Caco-2 (cell line): ENCODE results near the gene ATF6. TPM values are rescaled to one million over a fixed set of nuclear protein-coding genes. Genes with fewer than 3 reads are reported as not detected.

Experiments
- BruUV-seq: library from RNA; stranded (reverse); fragments of 400-500 nt; replicated peaks from 2 replicates; lab custom pipeline; 2021; lab: Mats Ljungman, UMichigan
- CTCF ChIA-PET: fragments of 300-600 bp; sonication (Branson Sonifier 250); formaldehyde crosslinking; loops from one replicate; lab custom pipeline; 2022; ENCODE audit warnings: antibody characterized with exemption; lab: Charles Lee
- POLR2A ChIA-PET: fragments of 300-600 bp; sonication (Branson Sonifier 250); formaldehyde crosslinking; loops from one replicate; lab custom pipeline; 2022; ENCODE audit warnings: antibody characterized with exemption; lab: Charles Lee
- DNase-seq, 2 experiments: peaks; one replicate each; pipeline versions ENCODE4 v3.0.0 to v3.0.0-alpha.2; 2020 to 2022
- H3K27me3 ChIP-seq: replicated peaks from 2 replicates; pipeline ENCODE4 v1.6.0; 2011; ENCODE audit warnings: low read length; ENCODE audit not compliant: control insufficient read depth, insufficient read depth
- H3K36me3 ChIP-seq: 2 replicates; pipeline ENCODE4 v1.5.1; 2011; ENCODE audit warnings: low read length; ENCODE audit not compliant: control insufficient read depth, insufficient read depth
- H3K4me1 ChIP-seq: fragments of 250-450 bp; sonication (Bioruptor Pico); 2 replicates; pipeline ENCODE4 v1.5.1; 2020; ENCODE audit warnings: mild to moderate bottlenecking
- H3K4me3 ChIP-seq: 2 replicates; pipeline ENCODE4 v1.5.1; 2011; ENCODE audit warnings: low read depth, mild to moderate bottlenecking, control low read depth, low read length
- H3K9me3 ChIP-seq: fragments of 250-450 bp; sonication (Bioruptor Pico); 2 replicates; pipeline ENCODE4 v1.5.1; 2020; ENCODE audit warnings: mild to moderate bottlenecking, moderate library complexity
- H3K27ac Mint-ChIP-seq: one replicate; pipeline ENCODE4 v1.8.0; 2022; ENCODE audit warnings: mixed read lengths; ENCODE audit not compliant: unreplicated experiment
- H3K27me3 Mint-ChIP-seq: one replicate; pipeline ENCODE4 v1.8.0; 2022; ENCODE audit warnings: mixed read lengths; ENCODE audit not compliant: insufficient read depth, unreplicated experiment
- H3K36me3 Mint-ChIP-seq: one replicate; pipeline ENCODE4 v1.8.0; 2022; ENCODE audit warnings: mild to moderate bottlenecking, mixed read lengths; ENCODE audit not compliant: insufficient read depth, unreplicated experiment
- H3K4me1 Mint-ChIP-seq: one replicate; pipeline ENCODE4 v1.8.0; 2022; ENCODE audit warnings: low read depth, mixed read lengths; ENCODE audit not compliant: unreplicated experiment
- H3K4me3 Mint-ChIP-seq: one replicate; pipeline ENCODE4 v1.8.0; 2022; ENCODE audit warnings: mild to moderate bottlenecking, moderate library complexity, mixed read lengths; ENCODE audit not compliant: unreplicated experiment
- H3K9me3 Mint-ChIP-seq: one replicate; pipeline ENCODE4 v1.8.0; 2022; ENCODE audit warnings: mixed read lengths; ENCODE audit not compliant: unreplicated experiment
- intact Hi-C: fragments of 100-400 bp; cut with micrococcal nuclease; formaldehyde crosslinking; loops from one replicate; pipeline ENCODE4 v1.10.0; 2022; ENCODE audit not compliant: unreplicated experiment
- total RNA-seq: library from RNA; stranded (reverse); gene quantifications from 2 replicates; pipeline ENCODE4 v1.2.3, GENCODE V29; 2022
- TF ChIP-seq, protein P1 (sequence below), 2 experiments: fragments of 200-600 bp in 1 of 2; IDR thresholded peaks; 1 replicate in 1 of 2; 2 replicates in 1 of 2; pipeline versions ENCODE4 v1.5.1 to v1.8.0; 2011 to 2022; ENCODE audit warnings: antibody characterized with exemption in 1 of 2, control low read depth in 1 of 2, inconsistent platforms in 1 of 2, low read depth in 1 of 2, low read length in 1 of 2, mild to moderate bottlenecking in 1 of 2, moderate library complexity in 1 of 2; ENCODE audit not compliant: insufficient read depth in 1 of 2, severe bottlenecking in 1 of 2, unreplicated experiment in 1 of 2

Gene ATF6
- total RNA-seq, 1 experiment from 2014 or later = 16.4 TPM

GRCh38 chr1:161886589-161886988, 120.5 kb downstream of the ATF6 start:
- Mint-ChIP-seq H3K27me3 (no peaks in the 10 kb centered on the region), H3K9me3 (no peaks in the 10 kb centered on the region), H3K4me1 (no peaks in the 10 kb centered on the region), H3K4me3 (no peak overlapping the region), H3K27ac (no peak overlapping the region), H3K36me3 (no peaks in the 10 kb centered on the region)
- no peak for DNase-seq
- no peaks in the 10 kb centered on the region for H3K4me1 ChIP-seq
- no peaks in the 10 kb centered on the region for H3K27me3 ChIP-seq
- POLR2A ChIA-PET = no interaction called here
- H3K36me3 ChIP-seq = no peaks in the 10 kb centered on the region
- no peak overlapping the region for H3K4me3 ChIP-seq
- intact Hi-C loops = no loop called here
- H3K9me3 ChIP-seq = no peaks in the 10 kb centered on the region
- BruUV-seq = no TSS peak
- CTCF ChIA-PET = no interaction called here
- TF ChIP-seq, protein P1, sequence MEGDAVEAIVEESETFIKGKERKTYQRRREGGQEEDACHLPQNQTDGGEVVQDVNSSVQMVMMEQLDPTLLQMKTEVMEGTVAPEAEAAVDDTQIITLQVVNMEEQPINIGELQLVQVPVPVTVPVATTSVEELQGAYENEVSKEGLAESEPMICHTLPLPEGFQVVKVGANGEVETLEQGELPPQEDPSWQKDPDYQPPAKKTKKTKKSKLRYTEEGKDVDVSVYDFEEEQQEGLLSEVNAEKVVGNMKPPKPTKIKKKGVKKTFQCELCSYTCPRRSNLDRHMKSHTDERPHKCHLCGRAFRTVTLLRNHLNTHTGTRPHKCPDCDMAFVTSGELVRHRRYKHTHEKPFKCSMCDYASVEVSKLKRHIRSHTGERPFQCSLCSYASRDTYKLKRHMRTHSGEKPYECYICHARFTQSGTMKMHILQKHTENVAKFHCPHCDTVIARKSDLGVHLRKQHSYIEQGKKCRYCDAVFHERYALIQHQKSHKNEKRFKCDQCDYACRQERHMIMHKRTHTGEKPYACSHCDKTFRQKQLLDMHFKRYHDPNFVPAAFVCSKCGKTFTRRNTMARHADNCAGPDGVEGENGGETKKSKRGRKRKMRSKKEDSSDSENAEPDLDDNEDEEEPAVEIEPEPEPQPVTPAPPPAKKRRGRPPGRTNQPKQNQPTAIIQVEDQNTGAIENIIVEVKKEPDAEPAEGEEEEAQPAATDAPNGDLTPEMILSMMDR (IDR thresholded peaks at IDR 0.05; ENCODE audit: insufficient read depth in 1 of 2, low read depth in 1 of 2, low read length in 1 of 2, severe bottlenecking in 1 of 2, unreplicated experiment in 1 of 2) = no peak

- Histone ChIP-seq H3K4me1 (no peaks in the 10 kb centered on the region), H3K27me3 (no peaks in the 10 kb centered on the region), H3K4me3 (no peak overlapping the region), H3K36me3 (no peaks in the 10 kb centered on the region), H3K9me3 (no peaks in the 10 kb centered on the region)
- TF ChIP-seq, protein P1 (IDR thresholded peaks at IDR 0.05; ENCODE audit: insufficient read depth in 1 of 2, low read depth in 1 of 2, low read length in 1 of 2, severe bottlenecking in 1 of 2, unreplicated experiment in 1 of 2) = no peak
- no peak overlapping the region for H3K27ac Mint-ChIP-seq
- H3K4me1 Mint-ChIP-seq = no peaks in the 10 kb centered on the region
- H3K27me3 Mint-ChIP-seq = no peaks in the 10 kb centered on the region
- BruUV-seq = no TSS peak
- ChIA-PET CTCF (no interaction called here), POLR2A (no interaction called here)
- H3K4me3 Mint-ChIP-seq = no peak overlapping the region
- DNase-seq = no peak
- H3K9me3 Mint-ChIP-seq = no peaks in the 10 kb centered on the region
- no peaks in the 10 kb centered on the region for H3K36me3 Mint-ChIP-seq
- intact Hi-C loops = no loop called here
These were observed 121.7 kb downstream of the ATF6 start for GRCh38 chr1:161887730-161888287.

- no TSS peak for BruUV-seq
- TF ChIP-seq, protein P1 (IDR thresholded peaks at IDR 0.05; ENCODE audit: insufficient read depth in 1 of 2, low read depth in 1 of 2, low read length in 1 of 2, severe bottlenecking in 1 of 2, unreplicated experiment in 1 of 2) = no peak
- H3K9me3 ChIP-seq = no peaks in the 10 kb centered on the region
- intact Hi-C loops = no loop called here
- H3K27me3 ChIP-seq = no peaks in the 10 kb centered on the region
- H3K9me3 Mint-ChIP-seq = no peaks in the 10 kb centered on the region
- no peaks in the 10 kb centered on the region for H3K36me3 ChIP-seq
- ChIA-PET CTCF (no interaction called here), POLR2A (no interaction called here)
- no peaks in the 10 kb centered on the region for H3K4me1 Mint-ChIP-seq
- no peak for DNase-seq
- no peaks in the 10 kb centered on the region for H3K36me3 Mint-ChIP-seq
- no peak overlapping the region for H3K27ac Mint-ChIP-seq
- H3K4me3 Mint-ChIP-seq = no peak overlapping the region
- H3K4me1 ChIP-seq = no peaks in the 10 kb centered on the region
- H3K27me3 Mint-ChIP-seq = no peaks in the 10 kb centered on the region
- H3K4me3 ChIP-seq = no peak overlapping the region
These were observed 124.5 kb downstream of the ATF6 start for GRCh38 chr1:161890574-161890973.
